DMS53 (cell line): Measurements from ENCODE around the gene ZNF18.

Source experiments
- DNase-seq: peaks from one replicate; lab custom pipeline; 2025; lab: John Stamatoyannopoulos, UW

Gene ZNF18

GRCh38 chr17:11997147-11997971 lies at the start of gene ZNF18:
TSS of gene ZNF18 (minus strand) at chr17:11997475. CDS start at chr17:11992829, 4,646 bp downstream.
- peak; percentile 90 for DNase-seq

- DNase-seq = no peak
Measured at GRCh38 chr17:12046786-12047185, 49.5 kb upstream of the ZNF18 start.

- no peak for DNase-seq
Measured at GRCh38 chr17:12043702-12044101, 46.4 kb upstream of the ZNF18 start.

- no peak for DNase-seq
Measured at GRCh38 chr17:12041312-12041711, 44.0 kb upstream of the ZNF18 start.

GRCh38 chr17:12040478-12040877 lies 43.2 kb upstream of the ZNF18 start:
- no peak for DNase-seq

- no peak for DNase-seq
Measured at GRCh38 chr17:12037970-12038369, 40.7 kb upstream of the ZNF18 start.

- no peak for DNase-seq
Measured at GRCh38 chr17:12035673-12036072, 38.4 kb upstream of the ZNF18 start.

- no peak for DNase-seq
Measured at GRCh38 chr17:12034538-12034937, 37.3 kb upstream of the ZNF18 start.

- DNase-seq = no peak
Measured at GRCh38 chr17:12028611-12029010, 31.3 kb upstream of the ZNF18 start.

GRCh38 chr17:12027658-12028057 lies 30.4 kb upstream of the ZNF18 start:
- no peak for DNase-seq

- DNase-seq = peak; percentile 29
Measured at GRCh38 chr17:12024327-12024726, 27.1 kb upstream of the ZNF18 start.

GRCh38 chr17:12022310-12022709 lies 25.0 kb upstream of the ZNF18 start:
- no peak for DNase-seq

- DNase-seq = peak; percentile 19
Measured at GRCh38 chr17:12021623-12022140, 24.4 kb upstream of the ZNF18 start.

GRCh38 chr17:12020642-12021622 lies 23.7 kb upstream of the ZNF18 start, which contains the start of gene MAP2K4:
TSS of gene MAP2K4 (plus strand) at chr17:12020877. CDS start at chr17:12020887, 10 bp downstream.
- DNase-seq = peak; percentile 72

- no peak for DNase-seq
Measured at GRCh38 chr17:12007466-12007865, 10.2 kb upstream of the ZNF18 start.

- no peak for DNase-seq
Measured at GRCh38 chr17:11999696-12000095, 2.4 kb upstream of the ZNF18 start.

- DNase-seq = peak; percentile 39
Measured at GRCh38 chr17:11997972-11998233, 628 bp upstream of the ZNF18 start.

- peak; percentile 59 for DNase-seq
Measured at GRCh38 chr17:11996722-11997146, 541 bp downstream of the ZNF18 start.

GRCh38 chr17:11991461-11991860 lies 5.8 kb downstream of the ZNF18 start:
- DNase-seq = no peak

GRCh38 chr17:11990363-11990983 lies 6.8 kb downstream of the ZNF18 start:
- no peak for DNase-seq

GRCh38 chr17:11986942-11987329 lies 10.3 kb downstream of the ZNF18 start:
- DNase-seq = peak; percentile 42
